Panc1 (cell line): ENCODE data around the gene AKT3.

Experiments
- SIN3A ChIP-seq: IDR thresholded peaks from 2 replicates; pipeline ENCODE4 v1.6.1; 2012; ENCODE audit warnings: low read depth, mild to moderate bottlenecking, low read length, moderate library complexity, borderline replicate concordance; ENCODE audit not compliant: insufficient read depth
- TF ChIP-seq, protein P1 (sequence below): fragments of 450-650 bp; IDR thresholded peaks from 2 replicates; pipeline ENCODE4 v1.5.1; 2017; ENCODE audit warnings: mild to moderate bottlenecking

DNA sequence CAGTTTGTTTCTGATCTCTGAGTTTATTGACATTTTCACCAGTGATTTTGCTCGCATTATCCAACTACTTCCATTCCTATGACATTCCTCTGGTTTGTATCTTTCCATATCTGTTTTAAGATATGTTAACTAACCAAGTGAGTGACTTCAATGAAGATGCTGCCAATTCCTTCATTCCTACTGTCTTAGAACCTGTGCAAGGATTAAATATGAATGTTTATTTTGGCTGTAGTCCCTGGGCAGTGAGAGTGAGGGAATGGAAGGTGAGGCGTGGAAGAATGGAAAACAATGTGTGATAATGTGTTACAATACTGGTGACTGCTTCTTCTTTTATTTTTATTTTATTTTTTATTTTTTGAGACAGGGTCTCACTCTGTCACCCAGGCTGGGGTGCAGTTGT is 411.2 kb downstream of the AKT3 start:
- TF ChIP-seq SIN3A, result no peak
- TF ChIP-seq, protein P1, sequence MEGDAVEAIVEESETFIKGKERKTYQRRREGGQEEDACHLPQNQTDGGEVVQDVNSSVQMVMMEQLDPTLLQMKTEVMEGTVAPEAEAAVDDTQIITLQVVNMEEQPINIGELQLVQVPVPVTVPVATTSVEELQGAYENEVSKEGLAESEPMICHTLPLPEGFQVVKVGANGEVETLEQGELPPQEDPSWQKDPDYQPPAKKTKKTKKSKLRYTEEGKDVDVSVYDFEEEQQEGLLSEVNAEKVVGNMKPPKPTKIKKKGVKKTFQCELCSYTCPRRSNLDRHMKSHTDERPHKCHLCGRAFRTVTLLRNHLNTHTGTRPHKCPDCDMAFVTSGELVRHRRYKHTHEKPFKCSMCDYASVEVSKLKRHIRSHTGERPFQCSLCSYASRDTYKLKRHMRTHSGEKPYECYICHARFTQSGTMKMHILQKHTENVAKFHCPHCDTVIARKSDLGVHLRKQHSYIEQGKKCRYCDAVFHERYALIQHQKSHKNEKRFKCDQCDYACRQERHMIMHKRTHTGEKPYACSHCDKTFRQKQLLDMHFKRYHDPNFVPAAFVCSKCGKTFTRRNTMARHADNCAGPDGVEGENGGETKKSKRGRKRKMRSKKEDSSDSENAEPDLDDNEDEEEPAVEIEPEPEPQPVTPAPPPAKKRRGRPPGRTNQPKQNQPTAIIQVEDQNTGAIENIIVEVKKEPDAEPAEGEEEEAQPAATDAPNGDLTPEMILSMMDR, result no peak
